Fibroblast of skin of right biceps (primary cell): ENCODE results near the gene NRG3.
"Not testable (repeated sequence)": the region's sequence is repeated elsewhere in the genome, so short reads cannot be mapped to it uniquely, and the experiment has no call there.

Experiments
- DNase-seq: peaks from one replicate; pipeline ENCODE4 v3.0.0-alpha.2; 2013

Gene NRG3

GRCh38 chr10:81963606-81964005 lies 88.6 kb downstream of the NRG3 start:
- no peak for DNase-seq

GRCh38 chr10:81967716-81968115 lies 92.7 kb downstream of the NRG3 start:
- no peak for DNase-seq

DNA sequence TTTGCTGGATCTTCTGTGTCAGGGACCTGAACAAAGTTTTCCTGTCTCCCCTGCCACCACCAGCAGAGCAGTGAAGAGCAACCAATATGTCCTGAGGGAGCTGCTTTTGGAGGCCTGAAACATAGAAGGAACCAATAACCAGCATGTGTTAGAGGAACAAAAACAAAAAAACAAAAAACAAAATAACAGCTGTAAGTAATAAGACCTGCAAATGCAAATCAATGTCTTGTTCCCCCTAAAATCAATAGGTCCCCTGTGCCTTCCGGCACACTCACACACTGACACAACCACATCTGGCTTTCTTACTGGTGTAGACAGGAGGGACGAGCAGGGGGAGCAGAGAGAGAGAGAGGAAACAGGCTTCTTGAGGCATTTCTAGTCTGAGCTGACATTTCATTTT lies 94.1 kb downstream of the NRG3 start:
- no peak for DNase-seq

GRCh38 chr10:81978238-81978637 lies 103.2 kb downstream of the NRG3 start:
- peak; percentile 8 for DNase-seq

DNA sequence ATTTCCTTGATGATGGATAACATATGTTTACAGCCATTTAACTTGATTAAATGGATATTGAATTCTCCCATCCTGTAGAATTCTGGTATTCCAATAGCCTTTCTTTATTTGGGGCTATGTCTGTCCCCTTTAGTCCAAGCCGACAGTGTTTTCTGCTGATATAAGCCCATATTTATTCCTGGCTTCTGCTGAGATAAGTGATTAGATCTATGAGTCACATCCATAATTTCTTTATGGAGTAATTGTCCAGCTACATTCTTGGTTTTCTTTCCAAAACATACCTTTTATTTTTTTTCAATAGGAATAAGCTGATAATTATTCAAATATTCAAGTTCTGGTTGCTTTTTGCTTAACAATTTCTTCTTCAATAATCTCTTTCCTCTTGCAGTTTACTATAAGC lies 106.7 kb downstream of the NRG3 start:
- DNase-seq = no peak

DNA sequence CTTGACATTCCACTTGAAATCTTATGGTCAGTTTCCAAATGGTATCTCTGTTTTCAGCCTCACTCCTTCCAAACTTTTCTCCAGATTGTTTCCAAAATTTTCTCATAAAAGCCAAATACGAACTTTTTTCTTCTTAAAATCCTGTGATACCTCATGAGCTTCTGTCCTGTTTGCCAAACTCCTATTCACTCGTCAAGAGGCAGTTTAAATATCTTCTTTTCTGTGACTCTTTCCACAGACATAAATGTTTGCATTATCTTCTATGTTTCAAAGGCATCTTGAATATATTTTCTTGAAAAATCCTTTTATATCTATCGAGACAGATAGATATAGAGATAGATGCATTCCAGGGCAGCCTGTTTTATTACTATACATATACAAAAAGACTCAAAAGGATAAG lies 109.4 kb downstream of the NRG3 start:
- no peak for DNase-seq

DNA sequence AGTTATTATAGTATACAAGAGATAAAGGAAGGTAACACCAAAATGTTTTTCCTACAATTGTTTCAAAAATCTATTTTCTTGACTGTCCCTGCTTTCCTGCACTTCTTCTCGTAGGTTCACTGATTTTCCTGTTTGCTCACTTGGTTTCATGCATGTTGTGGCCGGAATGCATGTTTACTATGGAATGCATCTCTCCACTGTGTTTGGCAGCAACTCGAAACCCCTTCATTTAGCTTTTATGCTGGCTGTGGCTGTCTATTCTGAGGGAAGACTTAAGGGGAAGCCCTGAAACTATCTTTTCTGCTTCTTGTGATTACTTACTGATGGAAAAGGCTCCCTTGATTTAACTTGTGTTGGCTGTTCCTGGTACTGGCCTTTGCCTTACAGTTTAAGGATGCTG lies 120.3 kb downstream of the NRG3 start:
- no peak for DNase-seq

- DNase-seq = no peak
Measured at GRCh38 chr10:81996927-81997326, 121.9 kb downstream of the NRG3 start.

- DNase-seq = no peak
Measured at GRCh38 chr10:82020999-82021398, 146.0 kb downstream of the NRG3 start.

DNA sequence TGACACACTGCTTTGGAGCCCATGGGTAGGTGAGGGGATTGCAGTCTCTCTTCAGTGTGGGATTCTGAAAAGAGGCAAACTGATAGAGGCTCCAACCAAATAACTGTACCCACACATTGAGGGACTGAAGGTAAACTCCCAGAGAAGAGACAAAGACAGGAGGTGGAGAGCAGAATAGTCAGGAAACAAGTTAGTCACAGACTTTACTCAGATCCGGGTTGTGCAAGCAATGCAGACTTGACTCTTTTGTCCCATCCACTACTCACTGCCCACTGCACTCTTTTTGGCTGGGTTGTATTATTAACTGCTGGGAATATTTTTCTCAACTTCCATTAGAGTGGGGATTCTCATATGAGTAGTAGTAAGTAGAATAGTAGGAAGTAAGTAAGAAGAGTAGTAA lies 152.7 kb downstream of the NRG3 start:
- DNase-seq = no peak

GRCh38 chr10:82037076-82037475 lies 162.1 kb downstream of the NRG3 start:
- no peak for DNase-seq

DNA sequence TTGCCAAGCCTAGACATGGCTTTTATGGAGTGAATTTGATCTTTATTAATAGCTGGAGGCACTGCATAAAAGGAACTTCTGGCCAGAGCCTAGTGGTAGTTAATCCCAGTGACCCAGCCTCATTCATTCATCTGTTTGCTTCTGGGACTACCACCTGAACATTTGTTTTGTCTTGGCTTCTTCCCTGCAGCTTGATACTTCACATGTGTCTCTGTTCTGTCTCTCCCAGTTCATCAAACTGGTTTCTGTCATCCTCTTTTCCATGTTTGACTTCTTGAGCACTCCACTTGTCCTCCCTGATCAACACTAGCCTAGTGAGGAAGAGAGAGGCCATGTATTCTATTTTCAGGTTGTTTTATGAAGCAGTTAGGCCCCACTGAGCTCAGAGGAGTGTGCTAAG lies 163.6 kb downstream of the NRG3 start:
- DNase-seq = no peak

DNA sequence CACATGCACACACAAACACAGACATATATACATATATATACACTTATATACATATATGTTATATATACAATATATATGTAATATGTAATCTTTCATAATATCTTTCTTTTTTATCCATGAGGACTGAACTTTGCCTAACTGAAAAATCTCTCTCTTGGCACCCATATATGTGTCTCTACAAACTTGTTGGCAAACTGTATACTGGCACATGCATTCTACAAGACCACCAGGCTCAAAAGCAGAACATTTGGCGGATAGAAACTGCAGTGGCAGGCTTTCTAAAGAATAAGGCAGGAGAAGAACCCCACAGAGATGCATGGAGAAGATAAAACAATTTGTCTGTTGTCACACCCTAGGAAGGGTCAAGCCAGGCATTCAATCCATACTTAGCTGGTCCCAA lies 165.3 kb downstream of the NRG3 start:
- no peak for DNase-seq

DNA sequence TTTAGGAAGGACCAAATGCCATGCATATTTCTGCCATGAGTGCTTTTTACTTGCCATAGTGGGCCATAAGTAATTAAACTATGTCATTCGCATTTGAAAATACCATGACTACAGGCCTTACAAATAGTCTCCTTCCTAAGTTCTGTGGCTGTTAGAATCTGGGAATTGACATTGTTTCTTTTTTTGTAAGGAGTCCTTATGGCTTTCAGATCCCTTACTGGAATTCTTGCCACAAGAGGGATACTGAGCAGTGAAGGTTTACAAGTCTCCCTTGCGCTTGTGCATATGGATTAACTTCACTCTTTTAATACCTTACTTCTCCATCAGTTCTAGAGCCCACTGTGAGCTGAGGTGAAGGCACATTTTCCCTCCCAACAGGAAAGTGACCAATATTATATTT lies 166.0 kb downstream of the NRG3 start:
- no peak for DNase-seq

DNA sequence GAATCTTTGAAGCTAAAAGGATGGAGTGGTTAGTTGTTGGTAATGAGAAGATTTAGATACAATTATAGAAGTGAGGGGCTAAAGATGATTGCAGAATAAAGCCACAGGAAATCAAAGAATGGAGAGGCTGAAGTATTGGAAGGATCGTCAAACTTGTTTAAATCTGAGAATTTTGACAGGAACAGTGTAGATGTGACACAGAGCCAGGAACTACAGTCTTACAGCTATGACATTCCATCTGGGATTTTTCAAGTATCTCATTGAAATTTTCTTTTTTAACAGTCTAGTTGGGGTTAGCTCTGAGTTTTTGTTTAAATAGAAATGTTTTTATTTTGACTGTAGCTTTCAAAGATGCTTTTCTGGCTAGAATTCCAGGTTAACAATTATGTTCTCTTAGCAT lies 181.4 kb downstream of the NRG3 start:
- DNase-seq = no peak

GRCh38 chr10:82067192-82067591 lies 192.2 kb downstream of the NRG3 start:
- not testable (repeated sequence) for DNase-seq

DNA sequence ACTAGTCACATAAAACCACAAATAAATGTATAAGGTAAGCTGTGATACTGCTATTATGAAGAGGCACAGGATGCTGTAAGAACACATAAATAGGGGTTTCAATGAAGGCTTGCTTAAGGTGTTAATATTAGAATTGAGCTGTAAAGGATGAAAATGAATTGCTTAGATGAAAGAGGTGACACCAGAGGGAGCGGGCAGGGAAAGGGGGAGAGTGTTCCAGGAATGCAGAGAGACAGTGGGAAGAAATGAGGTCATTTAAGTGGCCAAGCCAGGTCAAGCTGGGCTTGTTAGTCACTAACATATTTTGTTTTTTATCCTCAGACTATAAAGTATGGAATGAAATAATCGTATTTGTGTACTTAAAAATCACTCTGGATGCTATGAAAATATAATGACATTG lies 193.5 kb downstream of the NRG3 start:
- DNase-seq = no peak

DNA sequence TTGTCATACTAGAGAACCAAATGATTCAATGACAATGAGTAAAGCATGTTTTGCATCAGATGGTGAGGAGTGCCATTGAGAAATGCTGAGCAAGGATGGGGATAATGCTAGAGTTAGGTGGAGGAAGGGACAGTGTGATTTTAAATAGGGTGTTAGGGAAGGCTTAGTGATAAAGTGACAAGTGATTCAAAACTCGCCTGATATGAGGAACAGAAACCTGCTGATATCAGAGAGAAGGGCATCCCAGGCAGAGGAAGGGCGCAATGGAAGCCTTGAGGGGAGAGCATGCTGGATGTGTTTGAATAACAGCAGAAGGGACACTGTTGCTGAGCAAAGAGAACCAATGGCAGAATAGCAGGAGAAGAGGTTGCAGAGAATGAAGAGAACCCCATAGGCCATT lies 196.2 kb downstream of the NRG3 start:
- no peak for DNase-seq

GRCh38 chr10:82072124-82072523 lies 197.1 kb downstream of the NRG3 start:
- no peak for DNase-seq

DNA sequence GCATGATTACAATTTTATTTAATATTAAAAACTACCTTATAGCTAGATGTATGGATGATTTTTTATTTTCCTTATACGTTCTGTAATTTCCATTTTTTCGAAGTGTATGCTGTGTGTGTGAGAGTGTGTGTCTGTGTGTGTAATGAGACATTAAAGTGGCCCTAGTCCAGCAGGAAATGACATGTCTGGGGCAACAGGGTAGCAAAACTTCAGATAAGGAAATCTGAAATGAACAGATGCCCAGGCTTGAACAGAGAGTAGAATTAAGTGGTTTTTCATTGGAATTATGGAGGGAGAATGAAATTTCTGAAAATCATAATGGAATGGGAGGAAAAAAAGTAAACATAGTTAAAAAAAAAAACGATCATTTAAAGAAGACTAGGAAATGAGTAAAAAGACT lies 200.6 kb downstream of the NRG3 start:
- DNase-seq = no peak

DNA sequence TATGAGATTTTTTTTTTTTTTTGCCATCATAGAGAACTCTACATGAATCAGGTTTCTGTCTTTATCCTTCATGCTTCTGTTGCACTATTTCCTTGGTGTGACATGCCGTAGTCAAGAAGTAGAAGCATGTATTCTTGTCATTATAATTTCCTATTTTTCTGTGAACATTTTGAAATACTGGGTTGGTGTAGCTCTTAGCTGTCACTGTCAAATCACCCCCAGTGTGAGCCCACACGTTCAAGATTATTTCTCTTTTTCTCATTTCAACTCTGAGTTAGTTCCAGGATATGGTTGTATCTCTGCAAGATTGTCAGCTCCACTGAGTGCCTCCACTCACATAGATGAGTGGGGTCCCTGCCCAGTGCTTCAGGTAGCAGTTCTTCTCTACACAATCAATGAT lies 209.5 kb downstream of the NRG3 start:
- DNase-seq = no peak

DNA sequence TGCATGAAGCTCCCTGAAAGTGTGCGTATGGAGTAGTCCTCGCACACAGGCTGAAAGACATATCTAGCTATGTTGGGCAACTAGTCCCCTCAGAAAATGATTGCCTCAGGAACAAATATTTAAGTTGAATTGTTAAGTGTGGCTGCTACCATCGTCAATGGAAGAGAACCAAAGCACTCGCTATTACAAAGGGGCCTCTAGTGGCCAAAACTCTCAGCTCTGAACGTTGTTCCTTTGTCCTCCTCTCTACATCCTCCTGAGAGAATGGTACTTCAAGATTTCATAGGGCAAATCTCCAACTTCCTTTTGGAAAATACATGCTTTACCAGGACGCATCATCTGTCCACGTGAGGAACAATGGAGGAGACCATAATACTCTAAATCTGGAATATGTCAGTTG lies 209.9 kb downstream of the NRG3 start:
- no peak for DNase-seq

DNA sequence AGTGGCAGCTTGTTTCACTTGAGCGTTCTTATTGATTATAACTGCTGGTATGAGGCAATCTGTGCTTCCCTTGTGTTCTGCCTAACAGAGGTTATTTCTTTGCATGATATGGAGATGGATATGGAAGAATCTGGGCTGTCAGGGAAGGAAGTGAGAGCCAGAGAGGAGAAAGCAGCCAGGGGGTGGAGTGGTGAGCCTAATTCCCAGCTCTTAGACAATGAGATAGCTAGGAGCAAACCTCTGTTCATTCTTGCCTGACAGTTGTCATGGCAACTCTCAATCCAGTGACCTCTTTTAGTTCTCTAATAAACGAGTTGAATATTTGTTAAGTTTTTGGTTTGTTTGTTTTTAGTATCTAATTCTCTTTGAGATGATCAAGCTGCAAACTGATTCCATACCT lies 214.3 kb downstream of the NRG3 start:
- no peak for DNase-seq

DNA sequence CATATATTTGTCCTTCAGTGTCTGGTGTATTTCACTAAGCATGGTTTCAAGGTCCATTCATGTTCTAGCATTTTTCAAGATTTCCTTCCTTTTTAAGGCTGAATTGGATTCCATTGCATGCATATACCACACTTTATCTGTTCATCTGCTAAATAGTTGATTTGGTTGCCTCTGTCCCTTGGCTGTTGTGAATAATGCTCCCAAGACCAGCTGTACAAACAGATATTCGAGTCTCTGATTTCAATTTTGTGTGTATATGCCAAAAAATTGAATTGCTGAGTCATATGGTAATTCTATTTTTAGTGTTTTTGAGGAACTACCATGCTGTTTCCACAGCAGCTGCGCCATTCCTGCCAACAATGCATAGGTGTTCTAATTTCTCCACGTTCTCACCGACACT lies 216.4 kb downstream of the NRG3 start:
- no peak for DNase-seq

DNA sequence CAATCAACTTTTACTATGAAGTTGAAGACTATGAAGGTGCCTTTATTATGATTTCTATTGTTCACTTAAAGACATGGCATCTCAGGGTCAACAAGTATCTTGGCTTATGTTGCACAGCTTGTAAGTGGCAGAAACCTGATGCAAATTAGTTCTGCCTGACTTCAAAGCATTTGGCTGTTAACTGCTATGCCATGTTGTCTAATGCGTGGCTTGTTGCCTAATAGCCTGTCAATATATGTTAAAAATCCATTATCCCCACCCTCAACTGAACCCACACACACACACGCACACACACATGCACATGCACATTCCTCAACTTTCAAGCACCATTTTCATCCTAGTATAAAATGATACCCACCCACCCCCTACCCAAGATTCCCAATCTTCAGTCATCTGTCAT lies 217.1 kb downstream of the NRG3 start:
- no peak for DNase-seq

- DNase-seq = no peak
Measured at GRCh38 chr10:82124713-82125112, 249.7 kb downstream of the NRG3 start.
